ENCODE data around the gene SNN.

DNA sequence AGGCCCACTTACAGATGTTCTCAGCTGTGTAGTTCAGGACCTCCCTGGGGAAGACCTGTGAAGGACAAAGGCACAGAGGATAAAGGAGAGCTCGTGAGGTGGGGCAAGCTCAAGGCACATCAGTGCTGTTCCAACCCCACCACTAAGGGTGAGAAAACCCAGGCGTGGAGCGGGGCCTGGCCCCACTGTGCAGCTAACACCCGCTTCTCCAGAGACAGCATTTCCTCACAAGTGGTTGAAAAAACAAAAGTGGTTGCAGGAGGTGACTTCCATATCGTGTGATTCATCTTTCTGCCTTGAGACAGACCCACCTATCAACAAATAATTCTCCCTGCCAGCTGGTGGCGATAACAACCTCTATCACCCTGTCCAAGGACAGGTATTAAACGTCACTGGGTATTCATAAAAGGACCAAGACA is 30.0 kb downstream of the SNN start:
- TF ChIP-seq POLR2A (IDR thresholded peaks at IDR 0.05): no peak
- TF ChIP-seq, protein P1, sequence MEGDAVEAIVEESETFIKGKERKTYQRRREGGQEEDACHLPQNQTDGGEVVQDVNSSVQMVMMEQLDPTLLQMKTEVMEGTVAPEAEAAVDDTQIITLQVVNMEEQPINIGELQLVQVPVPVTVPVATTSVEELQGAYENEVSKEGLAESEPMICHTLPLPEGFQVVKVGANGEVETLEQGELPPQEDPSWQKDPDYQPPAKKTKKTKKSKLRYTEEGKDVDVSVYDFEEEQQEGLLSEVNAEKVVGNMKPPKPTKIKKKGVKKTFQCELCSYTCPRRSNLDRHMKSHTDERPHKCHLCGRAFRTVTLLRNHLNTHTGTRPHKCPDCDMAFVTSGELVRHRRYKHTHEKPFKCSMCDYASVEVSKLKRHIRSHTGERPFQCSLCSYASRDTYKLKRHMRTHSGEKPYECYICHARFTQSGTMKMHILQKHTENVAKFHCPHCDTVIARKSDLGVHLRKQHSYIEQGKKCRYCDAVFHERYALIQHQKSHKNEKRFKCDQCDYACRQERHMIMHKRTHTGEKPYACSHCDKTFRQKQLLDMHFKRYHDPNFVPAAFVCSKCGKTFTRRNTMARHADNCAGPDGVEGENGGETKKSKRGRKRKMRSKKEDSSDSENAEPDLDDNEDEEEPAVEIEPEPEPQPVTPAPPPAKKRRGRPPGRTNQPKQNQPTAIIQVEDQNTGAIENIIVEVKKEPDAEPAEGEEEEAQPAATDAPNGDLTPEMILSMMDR (IDR thresholded peaks at IDR 0.05): no peak
- TF ChIP-seq POLR2AphosphoS5 (IDR thresholded peaks at IDR 0.05): no peak

Measured in breast epithelium (tissue), 3 donors.